Measurements from ENCODE around the gene PRG3. TPM values are rescaled to one million over a fixed set of nuclear protein-coding genes. Genes with fewer than 3 reads are reported as not detected.
A peak's percentile ranks its signal among the peaks of the same experiment; 100 is the strongest.

PRG3 gene
- total RNA-seq, 1 experiment from 2014 or later = not detected

GRCh38 chr11:57347336-57347735 is 33.6 kb downstream of the PRG3 start:
- DNase-seq (ENCODE audit: low read depth, low spot score) (no peak), ATAC-seq (no peak)
- no peaks in the 10 kb centered on the region for H3K36me3 ChIP-seq (ENCODE audit: control insufficient read depth, insufficient read depth, low read length)
- H3K4me3 ChIP-seq (ENCODE audit: low read depth in 2 of 2, low read length in 2 of 2) = no peak overlapping the region
- no peak for TF ChIP-seq CTCF (IDR thresholded peaks at IDR 0.05)
- no peak for TF ChIP-seq REST (IDR thresholded peaks at IDR 0.05; ENCODE audit: insufficient read depth in 1 of 2, low read depth in 2 of 2, low read length in 1 of 2)
- TF ChIP-seq SIN3A (IDR thresholded peaks at IDR 0.05; ENCODE audit: borderline replicate concordance, insufficient read depth, low read depth, low read length) = no peak
- no peak for TF ChIP-seq POLR2AphosphoS5 (IDR thresholded peaks at IDR 0.05; ENCODE audit: low read depth, low read length)
- no peak for TF ChIP-seq TCF7L2 (IDR thresholded peaks at IDR 0.05; ENCODE audit: low read depth, low read length)
- H3K4me1 ChIP-seq (ENCODE audit: control insufficient read depth, insufficient read depth, low read length) = no peaks in the 10 kb centered on the region
- no peaks in the 10 kb centered on the region for H3K27me3 ChIP-seq (ENCODE audit: control insufficient read depth, insufficient read depth, low read length)
- no peak overlapping the region for H3K27ac ChIP-seq (ENCODE audit: low read length)
- no TSS peak for BruUV-seq (replicated peaks)
- POLR2A ChIA-PET = no interaction called here
- 0 out of 2 replicates have a peak, but pooled peaks cover 3% of the 10 kb centered on the region for H3K9me3 ChIP-seq (ENCODE audit: control insufficient read depth, insufficient read depth, low read depth, low read length)
- CTCF ChIA-PET = no interaction called here
- intact Hi-C loops (cut with micrococcal nuclease; ENCODE audit: unreplicated experiment) = loop anchor here (5.0 to 10.0 kb wide), 4 partner anchors 110 to 295 kb away; partner anchors contain the start of gene UBE2L6
- in situ Hi-C loops (cut with HindIII; ENCODE audit: low pct_unique_long_range_greater_than_20kb, low sequenced_read_pairs) = no loop called here

GRCh38 chr11:57345555-57346211 is 35.3 kb downstream of the PRG3 start:
- ATAC-seq = peak; percentile 89
- ChIA-PET POLR2A (no interaction called here), CTCF (interaction anchor here (0.5 to 1.1 kb wide), 10 partner anchors 15 to 1222 kb away, joined by 3 to 10 read pairs (median 5); partner anchors contain the start of gene UBE2L6)
- BruUV-seq (replicated peaks) = no TSS peak
- DNase-seq (ENCODE audit: low read depth, low spot score) = no peak
- intact Hi-C loops (cut with micrococcal nuclease; ENCODE audit: unreplicated experiment) = loop anchor here (2.0 to 10.0 kb wide), 5 partner anchors 112 to 297 kb away; partner anchors contain the start of gene UBE2L6
- no peaks in the 10 kb centered on the region for H3K9me3 ChIP-seq (ENCODE audit: control insufficient read depth, insufficient read depth, low read depth, low read length)
- no peaks in the 10 kb centered on the region for H3K4me1 ChIP-seq (ENCODE audit: control insufficient read depth, insufficient read depth, low read length)
- H3K4me3 ChIP-seq (ENCODE audit: low read depth in 2 of 2, low read length in 2 of 2) = no peak overlapping the region
- no peak for TF ChIP-seq TCF7L2 (IDR thresholded peaks at IDR 0.05; ENCODE audit: low read depth, low read length)
- no peak for TF ChIP-seq REST (IDR thresholded peaks at IDR 0.05; ENCODE audit: insufficient read depth in 1 of 2, low read depth in 2 of 2, low read length in 1 of 2)
- peak; percentile 85 for TF ChIP-seq CTCF (IDR thresholded peaks at IDR 0.05)
- in situ Hi-C loops (cut with HindIII; ENCODE audit: low pct_unique_long_range_greater_than_20kb, low sequenced_read_pairs) = no loop called here
- H3K27me3 ChIP-seq (ENCODE audit: control insufficient read depth, insufficient read depth, low read length) = no peaks in the 10 kb centered on the region
- H3K36me3 ChIP-seq (ENCODE audit: control insufficient read depth, insufficient read depth, low read length) = no peaks in the 10 kb centered on the region
- no peak overlapping the region for H3K27ac ChIP-seq (ENCODE audit: low read length)

Measured in Panc1 (cell line).